Stimulated activated CD8-positive, alpha-beta memory T cell treated with anti-CD3 and anti-CD28 coated beads, Interleukin-4, amount 100 ng/mL, for 1 hour (primary cell): ENCODE measurements around the gene CTAGE8.
"Not testable (repeated sequence)": the region's sequence is repeated elsewhere in the genome, so short reads cannot be mapped to it uniquely, and the experiment has no call there.

ENCODE experiments used
- DNase-seq, 2 donors: peaks; one replicate each; pipeline ENCODE4 v3.0.0-alpha.2; 2020; ENCODE audit warnings: low read depth in 2 of 2, low spot score in 1 of 2

The CTAGE8 gene

DNA sequence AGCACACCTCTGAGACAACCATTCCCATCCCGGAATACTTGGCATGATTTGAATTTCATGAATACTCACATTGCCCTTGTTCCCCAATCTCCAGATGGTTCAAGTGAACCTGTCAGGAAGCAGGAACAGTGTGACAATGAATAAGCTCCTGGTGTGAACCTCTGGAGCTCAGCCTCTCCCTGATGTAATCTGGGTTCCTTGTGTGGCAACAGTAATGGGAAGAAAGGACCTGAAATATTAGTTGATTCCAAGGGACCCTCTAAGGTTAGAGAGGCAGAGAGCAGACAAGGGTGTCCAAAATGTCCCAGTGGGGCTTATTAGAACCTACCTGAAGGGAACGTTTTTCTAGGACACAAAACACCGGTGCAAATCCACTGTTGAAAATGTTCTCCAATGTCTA, 13.0 kb downstream of the CTAGE8 start:
- DNase-seq = no peak

DNA sequence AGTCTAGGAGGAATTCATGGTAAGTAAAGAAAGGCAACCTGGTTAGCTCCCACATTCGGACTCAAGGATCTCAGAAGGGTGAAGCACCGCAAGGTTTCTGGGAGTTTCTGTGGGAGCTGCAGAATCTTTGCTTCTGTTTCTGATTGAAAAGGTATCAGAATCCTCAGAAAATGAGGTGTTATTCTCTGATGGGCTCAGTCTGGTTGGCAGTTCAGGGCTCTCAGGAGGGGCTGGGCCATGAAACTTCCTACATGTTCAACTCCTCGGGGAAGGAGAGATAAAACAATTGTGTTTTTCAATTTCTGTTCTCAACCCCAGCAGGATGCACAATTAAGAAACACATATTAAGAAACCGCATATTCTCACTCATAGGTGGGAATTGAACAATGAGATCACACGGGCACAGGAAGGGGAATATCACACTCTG, 13.6 kb downstream of the CTAGE8 start:
- no peak for DNase-seq

DNA sequence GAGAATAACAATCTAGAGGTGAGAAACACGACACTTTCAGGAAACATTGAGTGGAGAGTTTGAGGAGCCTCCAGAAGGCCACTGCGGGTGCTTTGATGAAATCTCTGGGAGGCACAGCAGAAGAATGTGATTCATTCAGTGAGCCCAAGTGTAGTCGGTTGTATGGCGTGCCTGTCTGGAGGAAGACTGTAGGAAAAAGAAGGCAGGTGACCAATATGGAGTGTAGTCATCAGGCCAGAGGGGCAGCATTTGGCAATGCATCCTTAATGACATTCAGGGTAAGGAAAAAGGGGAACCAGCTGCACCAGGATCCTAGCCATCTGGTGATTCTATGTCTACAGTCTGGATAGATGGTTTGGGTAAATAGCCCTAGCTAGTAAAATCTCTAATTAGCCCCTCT, 16.8 kb downstream of the CTAGE8 start:
- not testable (repeated sequence) for DNase-seq

DNA sequence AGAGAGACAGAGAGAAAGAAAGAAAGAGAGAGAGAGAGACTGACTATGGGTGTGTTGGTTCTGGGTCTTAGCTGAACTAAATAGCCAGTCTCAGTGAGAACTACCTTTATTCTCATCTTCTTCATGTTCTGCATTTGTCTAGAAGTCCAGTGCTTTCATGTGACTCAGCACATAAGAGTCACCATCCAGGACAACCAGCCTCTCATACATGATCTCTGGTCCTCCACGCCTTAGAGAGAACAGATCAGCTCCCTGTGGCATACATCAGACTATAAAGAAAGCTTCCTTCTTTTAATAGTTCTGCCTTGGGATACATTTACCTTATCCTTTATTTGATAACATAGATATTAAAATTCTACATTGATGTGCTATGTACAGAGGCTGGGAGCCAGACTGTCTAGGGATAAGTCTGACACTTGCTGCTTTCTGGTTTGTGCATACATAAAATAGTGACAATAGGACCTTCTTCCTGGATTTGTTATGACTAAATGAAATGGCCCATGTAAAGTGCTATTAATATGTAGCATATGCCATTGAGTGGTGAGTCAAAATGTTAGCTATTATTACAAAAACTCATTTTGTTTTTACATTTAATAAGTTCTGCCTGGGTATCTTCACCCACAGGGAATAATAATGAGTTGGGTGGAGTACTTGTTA, 21.3 kb downstream of the CTAGE8 start:
- not testable (repeated sequence) for DNase-seq

DNA sequence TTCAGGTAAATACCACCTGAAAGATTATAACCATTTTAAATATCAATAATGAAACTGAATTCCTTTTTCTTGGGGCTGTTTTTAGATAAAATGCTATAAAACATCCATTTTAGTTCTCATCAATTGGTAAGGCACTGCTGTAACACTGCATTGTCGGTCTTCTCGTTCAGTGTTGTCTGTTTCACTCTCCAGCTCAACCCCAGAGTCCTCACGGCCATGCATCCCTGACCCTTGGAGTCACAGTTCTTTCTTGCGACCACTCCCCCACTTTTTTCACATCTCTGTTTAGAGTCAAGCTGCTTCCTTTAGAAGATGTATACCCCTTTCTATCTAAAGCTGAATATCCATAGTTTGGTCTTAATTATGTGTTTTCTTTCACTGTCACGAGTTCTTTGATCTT, 22.1 kb downstream of the CTAGE8 start:
- DNase-seq = not testable (repeated sequence)

DNA sequence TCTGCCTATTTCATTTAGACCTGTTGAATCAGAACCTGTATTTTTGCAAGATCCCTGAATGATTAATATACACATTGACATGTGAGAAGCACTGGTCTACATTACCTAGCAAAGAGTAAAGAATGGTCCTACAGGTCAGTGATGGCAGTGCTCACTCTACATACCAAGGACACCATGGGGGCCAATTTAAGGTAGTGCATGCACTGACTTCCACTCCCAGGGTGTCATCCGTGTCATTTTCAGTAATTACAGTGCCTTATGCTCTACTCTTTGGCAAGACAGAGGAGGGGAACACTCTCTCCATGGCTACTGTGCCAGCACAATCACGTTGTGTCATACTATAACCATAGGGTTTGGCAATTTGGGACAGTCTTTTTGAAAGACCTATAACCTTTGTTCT, 23.7 kb downstream of the CTAGE8 start:
- not testable (repeated sequence) for DNase-seq

DNA sequence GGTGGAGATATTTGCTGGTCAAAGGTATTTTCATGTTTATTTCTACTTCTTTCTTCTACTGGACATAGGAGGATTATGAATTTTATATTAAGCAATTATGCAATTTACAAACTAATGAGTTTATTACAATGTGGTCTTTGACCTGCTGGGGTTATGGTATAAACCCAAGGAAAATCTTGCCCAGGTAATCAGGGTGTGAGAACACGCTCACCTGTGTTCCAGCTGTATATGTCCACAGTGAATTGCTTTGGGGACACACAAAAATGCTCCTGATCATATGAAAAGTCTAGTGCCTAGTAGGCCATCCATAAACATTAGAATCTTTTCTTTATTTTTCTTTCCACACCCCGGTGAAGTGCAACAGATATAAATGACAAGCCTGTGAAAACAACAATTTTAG, 29.7 kb downstream of the CTAGE8 start, which contains the start of gene OR2A42:
Gene OR2A42 (minus strand): TSS at position 241 of the 400 bp plus-strand sequence. CDS start 6,762 bp downstream, outside the sequence.
- not testable (repeated sequence) for DNase-seq

DNA sequence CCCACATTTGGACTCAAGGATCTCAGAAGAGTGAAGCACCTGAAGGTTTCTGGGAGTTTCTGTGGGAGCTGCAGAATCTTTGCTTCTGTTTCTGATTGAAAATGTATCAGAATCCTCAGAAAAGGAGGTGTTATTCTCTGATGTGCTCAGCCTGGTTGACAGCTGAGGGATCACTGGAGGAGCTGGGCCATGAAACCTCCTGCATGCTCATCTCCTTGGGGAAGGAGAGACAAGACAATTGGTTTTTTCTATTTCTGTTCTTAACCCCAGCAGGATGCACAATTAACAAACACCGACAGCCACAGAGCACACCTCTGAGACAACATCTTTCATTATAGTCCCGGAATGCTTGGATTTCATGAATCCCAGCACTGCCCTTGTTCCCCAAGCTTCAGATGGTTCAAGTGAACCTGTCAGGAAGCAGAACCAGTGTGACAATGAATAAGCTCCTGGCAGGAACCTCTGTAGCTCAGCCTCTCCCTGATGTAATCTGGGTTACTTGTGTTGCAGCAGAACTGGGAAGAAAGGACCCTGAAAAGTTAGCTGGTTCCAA, 30.5 kb downstream of the CTAGE8 start:
- DNase-seq = not testable (repeated sequence)

DNA sequence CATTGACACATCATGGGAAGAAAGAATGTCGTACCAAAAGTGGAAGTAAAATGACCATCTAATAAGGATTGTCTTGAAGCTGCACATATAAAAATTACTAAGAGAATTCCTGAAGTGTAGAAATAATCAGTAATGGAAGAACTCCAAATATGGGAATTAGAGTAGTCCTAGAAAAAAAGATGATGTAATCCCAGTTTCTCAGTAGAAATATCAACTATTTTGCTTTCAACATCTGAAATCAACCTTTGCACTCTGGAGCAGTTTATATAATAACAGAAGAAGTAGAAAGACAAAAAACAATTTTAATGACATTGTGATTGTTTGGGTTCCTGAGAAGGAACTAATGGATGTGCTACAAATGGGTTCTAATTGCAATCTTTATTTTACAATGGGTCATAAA, 36.0 kb downstream of the CTAGE8 start:
- DNase-seq = not testable (repeated sequence)

DNA sequence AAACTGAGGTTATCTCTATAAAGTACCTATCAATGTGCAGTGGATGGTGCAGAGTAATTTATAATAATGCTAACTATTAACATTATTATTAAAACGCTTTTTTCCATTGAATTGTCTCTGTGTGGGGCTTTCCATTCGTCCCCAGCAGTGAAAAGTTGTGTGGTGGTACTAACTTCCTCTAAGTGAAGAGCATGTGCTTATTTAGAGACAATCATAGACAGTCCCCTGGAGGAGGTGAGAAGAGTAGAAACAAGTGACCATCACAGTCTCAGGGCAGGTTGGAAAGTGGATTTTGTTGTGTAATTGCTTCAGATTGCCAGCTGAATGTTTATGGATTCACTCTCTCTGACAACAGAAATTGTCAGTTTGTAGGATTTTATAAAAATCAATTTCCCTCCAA, 38.1 kb downstream of the CTAGE8 start:
- not testable (repeated sequence) for DNase-seq

DNA sequence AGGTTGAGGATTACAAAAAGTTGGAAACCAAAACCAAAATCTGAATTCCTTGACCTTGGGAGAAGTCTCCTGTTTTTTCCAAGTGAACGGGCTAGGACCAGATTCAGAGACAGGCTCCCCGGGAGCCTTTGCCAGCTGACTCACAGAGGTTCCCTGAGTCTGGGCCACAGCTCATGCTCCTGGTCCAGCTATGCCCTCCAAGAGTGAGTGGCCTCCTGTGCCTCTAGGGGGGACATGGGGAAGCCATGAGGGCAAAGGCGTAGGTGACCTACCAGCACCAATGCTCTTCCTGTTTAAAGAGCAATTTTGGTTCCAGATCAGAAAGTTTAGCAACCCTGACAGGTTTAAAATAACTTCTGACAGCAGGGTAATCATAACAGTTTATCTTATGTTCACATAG, 40.3 kb downstream of the CTAGE8 start:
- not testable (repeated sequence) for DNase-seq

DNA sequence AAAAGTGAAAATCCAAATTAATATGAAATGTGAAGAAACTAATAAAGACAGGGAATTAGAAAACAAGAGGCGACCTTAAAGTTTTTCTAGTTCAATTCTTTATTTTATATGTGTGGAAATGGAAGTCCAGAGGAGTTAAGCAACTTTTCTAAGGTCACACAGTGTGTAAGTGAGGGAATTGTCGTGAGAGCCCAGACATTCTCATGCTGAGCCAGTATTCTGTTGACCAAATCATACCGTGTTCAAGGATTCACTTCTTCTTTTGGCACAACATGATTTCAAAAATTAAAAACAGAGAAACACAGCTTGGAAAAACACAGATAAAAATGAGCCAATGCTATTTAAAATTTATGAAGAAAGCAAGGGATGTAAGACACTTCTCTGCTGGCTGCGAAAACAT, 42.2 kb downstream of the CTAGE8 start:
- DNase-seq = not testable (repeated sequence)

DNA sequence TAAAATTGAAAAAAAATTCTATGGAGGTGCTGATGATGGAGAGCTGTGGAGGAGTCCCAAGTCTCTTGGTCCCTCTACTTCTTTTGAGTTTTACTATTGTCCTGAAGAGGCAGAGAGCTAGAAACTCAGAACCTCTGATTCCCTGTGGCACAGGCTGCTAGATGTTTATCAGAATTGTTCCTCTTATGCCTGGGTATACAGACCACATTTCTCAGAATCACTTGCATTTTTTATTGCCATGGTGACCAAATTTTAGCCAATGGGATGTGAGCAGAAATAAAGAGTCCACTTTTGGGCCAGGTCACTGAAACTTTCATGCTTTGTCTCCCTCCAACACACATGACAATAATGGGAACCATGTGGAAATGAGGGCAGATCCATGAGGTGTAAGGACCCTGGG, 45.4 kb downstream of the CTAGE8 start:
- not testable (repeated sequence) for DNase-seq

DNA sequence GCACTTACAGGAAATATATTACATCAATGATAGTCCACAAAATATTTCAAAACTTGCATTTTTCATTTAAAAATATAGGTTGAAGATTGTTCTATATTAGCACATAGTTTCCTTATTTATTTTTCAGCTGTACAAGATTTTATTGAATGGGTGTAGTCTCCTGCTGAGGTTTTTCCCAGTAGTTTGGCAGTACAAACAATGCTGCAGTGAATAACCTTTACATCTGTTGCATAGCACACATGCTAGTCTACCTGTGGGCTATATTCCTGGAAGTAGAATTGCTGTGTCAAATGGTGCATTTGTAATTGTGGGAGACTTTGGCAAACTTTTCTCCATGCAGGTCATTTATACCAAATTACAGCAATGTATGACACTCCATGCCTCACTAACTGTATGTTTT, 48.6 kb downstream of the CTAGE8 start:
- DNase-seq = not testable (repeated sequence)

DNA sequence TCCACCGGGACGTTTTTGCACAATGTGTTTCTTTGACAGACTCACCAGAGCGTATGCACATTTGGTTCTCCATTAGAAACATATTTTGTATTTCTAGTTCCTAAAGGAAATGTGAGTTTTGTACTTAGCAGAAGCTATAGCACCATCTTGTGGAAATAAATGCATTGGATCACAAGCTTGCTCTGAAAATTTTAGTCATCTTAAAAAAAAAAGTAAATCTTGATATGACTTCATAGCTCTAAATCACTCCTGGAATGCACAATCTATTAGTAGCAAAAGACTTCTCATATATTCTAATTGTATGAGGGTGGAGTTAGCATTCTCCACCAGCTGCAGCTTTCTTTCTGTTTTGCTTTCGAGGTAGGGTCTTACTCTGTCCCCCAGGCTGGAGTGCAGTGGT, 49.9 kb downstream of the CTAGE8 start:
- not testable (repeated sequence) for DNase-seq

DNA sequence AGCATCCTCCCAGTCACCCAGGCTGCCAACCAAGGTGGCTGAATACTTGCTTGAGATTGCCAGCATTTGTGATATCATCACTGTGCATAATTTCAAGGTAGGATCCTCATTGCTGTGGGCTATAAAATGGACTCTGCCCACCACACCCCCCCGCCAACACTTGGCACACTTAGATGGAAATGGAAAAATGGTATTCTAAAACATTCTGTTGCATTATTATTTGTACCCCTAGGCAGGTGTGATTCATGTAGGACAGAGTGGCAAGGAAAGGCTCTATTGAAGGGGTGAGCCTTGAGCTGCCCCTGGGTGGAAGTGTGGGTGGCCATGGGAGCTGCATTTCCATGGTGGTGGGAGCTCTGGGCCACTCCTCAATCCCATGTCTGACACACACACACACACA, 50.5 kb downstream of the CTAGE8 start:
- not testable (repeated sequence) for DNase-seq

DNA sequence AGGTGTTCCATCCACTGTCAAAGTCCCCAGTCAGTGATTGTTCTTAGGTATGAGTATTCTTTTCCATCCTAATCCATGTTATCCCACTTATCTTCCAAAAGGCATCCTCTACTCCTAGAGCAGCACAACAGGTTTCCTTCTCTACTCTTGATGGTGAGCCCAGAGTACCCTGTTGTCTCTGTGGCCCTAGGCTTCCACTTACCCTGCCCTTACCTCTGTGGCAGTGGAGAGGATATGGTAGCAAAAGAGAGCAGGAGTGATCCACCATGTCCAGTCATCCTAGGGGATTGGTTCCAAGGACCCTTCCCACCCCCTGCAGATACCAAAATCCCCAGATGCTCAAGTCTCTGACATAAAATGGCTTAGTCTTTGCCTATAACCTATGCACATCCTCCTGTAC, 51.9 kb downstream of the CTAGE8 start:
- DNase-seq = not testable (repeated sequence)
